HEK293T (cell line): ENCODE data around the gene RABAC1.

Experiments
- CTCF ChIA-PET: fragments of 350-600 bp; formaldehyde crosslinking; extraction: SDS; loops from one replicate; lab custom pipeline; 2021; ENCODE audit warnings: antibody characterized with exemption, inconsistent platforms; lab: Yijun Ruan, JAX
- POLR2A ChIA-PET: fragments of 350-600 bp; formaldehyde crosslinking; extraction: SDS; loops from one replicate; lab custom pipeline; 2020; ENCODE audit warnings: antibody characterized with exemption, inconsistent platforms; lab: Yijun Ruan, JAX
- DNase-seq: peaks from one replicate; pipeline ENCODE4 v3.0.0; 2012; ENCODE audit warnings: mixed read lengths; ENCODE audit errors: extremely low spot score
- ARNT ChIP-seq: fragments of 450-650 bp; IDR thresholded peaks from 2 replicates; pipeline ENCODE4 v1.6.1; 2017; ENCODE audit warnings: mild to moderate bottlenecking
- BHLHE40 ChIP-seq: fragments of 450-650 bp; IDR thresholded peaks from 2 replicates; pipeline ENCODE4 v1.6.1; 2016; ENCODE audit warnings: mild to moderate bottlenecking, moderate library complexity, borderline replicate concordance
- CTBP1 ChIP-seq: fragments of 450-650 bp; IDR thresholded peaks from 2 replicates; pipeline ENCODE4 v1.6.1; 2016; ENCODE audit warnings: borderline replicate concordance
- ELF4 ChIP-seq: fragments of 450-650 bp; IDR thresholded peaks from 2 replicates; pipeline ENCODE4 v1.6.1; 2017; ENCODE audit warnings: antibody characterized with exemption
- FOXA1 ChIP-seq: fragments of 450-650 bp; IDR thresholded peaks from 2 replicates; pipeline ENCODE4 v1.6.1; 2016; ENCODE audit warnings: mild to moderate bottlenecking
- FOXK2 ChIP-seq: fragments of 450-650 bp; IDR thresholded peaks from 2 replicates; pipeline ENCODE4 v1.6.1; 2016; ENCODE audit warnings: mild to moderate bottlenecking
- FOXM1 ChIP-seq: fragments of 450-650 bp; IDR thresholded peaks from 2 replicates; pipeline ENCODE4 v1.6.1; 2017; ENCODE audit warnings: mild to moderate bottlenecking, borderline replicate concordance
- HDGF ChIP-seq: fragments of 450-650 bp; IDR thresholded peaks from 2 replicates; pipeline ENCODE4 v1.6.1; 2017; ENCODE audit warnings: antibody characterized with exemption, borderline replicate concordance
- L3MBTL2 ChIP-seq: fragments of 450-650 bp; conservative IDR thresholded peaks from 2 replicates; pipeline ENCODE4 v1.6.1; 2016; ENCODE audit warnings: mild to moderate bottlenecking
- LEF1 ChIP-seq: fragments of 450-650 bp; IDR thresholded peaks from 2 replicates; pipeline ENCODE4 v1.6.1; 2017; ENCODE audit warnings: mild to moderate bottlenecking, borderline replicate concordance
- NFRKB ChIP-seq: fragments of 450-650 bp; IDR thresholded peaks from 2 replicates; pipeline ENCODE4 v1.6.1; 2016; ENCODE audit warnings: mild to moderate bottlenecking, moderate library complexity
- PKNOX1 ChIP-seq: fragments of 450-650 bp; IDR thresholded peaks from 2 replicates; pipeline ENCODE4 v1.6.1; 2016
- SP1 ChIP-seq: fragments of 450-650 bp; IDR thresholded peaks from 2 replicates; pipeline ENCODE4 v1.6.1; 2017
- SUZ12 ChIP-seq: fragments of 450-650 bp; IDR thresholded peaks from 2 replicates; pipeline ENCODE4 v1.6.1; 2016; ENCODE audit warnings: mild to moderate bottlenecking
- TARDBP ChIP-seq: fragments of 450-650 bp; IDR thresholded peaks from 2 replicates; pipeline ENCODE4 v1.6.1; 2016
- ZNF384 ChIP-seq: fragments of 450-650 bp; IDR thresholded peaks from 2 replicates; pipeline ENCODE4 v1.6.1; 2016

Gene RABAC1

GRCh38 chr19:41958367-41959055 lies 610 bp downstream of the RABAC1 start:
- DNase-seq: peak; percentile 77
- ChIA-PET POLR2A (interaction anchor here (0.6 to 2.4 kb wide), 15 partner anchors 12 to 117 kb away, joined by 3 to 15 read pairs (median 4); partner anchors contain the start of genes ERFL, RPS19 and ZNF574), CTCF (interaction anchor here (1.0 to 2.2 kb wide), 2 partner anchors 76 to 85 kb away, joined by 3 to 9 read pairs; no protein-coding TSS in a partner anchor)
- TF ChIP-seq PKNOX1: no peak
- no peak for TF ChIP-seq FOXA1
- no peak for TF ChIP-seq ARNT
- TF ChIP-seq FOXM1: no peak
- TF ChIP-seq SP1: no peak
- TF ChIP-seq HDGF: no peak; the same call in 1 of the 2 replicates
- no peak for TF ChIP-seq LEF1
- TF ChIP-seq SUZ12: no peak
- no peak for TF ChIP-seq CTBP1
- TF ChIP-seq BHLHE40: no peak
- no peak for TF ChIP-seq FOXK2
- no peak; the same call in 1 of the 2 replicates for TF ChIP-seq L3MBTL2
- TF ChIP-seq ELF4: no peak
- no peak for TF ChIP-seq TARDBP
- TF ChIP-seq NFRKB: no peak

- ChIA-PET POLR2A (interaction anchor here (0.6 to 2.4 kb wide), 10 partner anchors 13 to 118 kb away, joined by 3 to 15 read pairs (median 4); partner anchors contain the start of genes ERFL, RPS19 and ZNF574), CTCF (interaction anchor here (2.2 kb wide), 1 partner anchor 84 kb away, joined by 9 read pairs; no protein-coding TSS in a partner anchor)
- DNase-seq: peak; percentile 80
- TF ChIP-seq BHLHE40: no peak
- TF ChIP-seq CTBP1: no peak
- TF ChIP-seq LEF1: no peak
Measured at GRCh38 chr19:41957838-41958366, 1.2 kb downstream of the RABAC1 start.

GRCh38 chr19:41957161-41957837 lies 1.8 kb downstream of the RABAC1 start:
- TF ChIP-seq FOXM1: no peak
- no peak for TF ChIP-seq BHLHE40
- TF ChIP-seq ZNF384: no peak
- no peak for TF ChIP-seq L3MBTL2
- no peak for TF ChIP-seq CTBP1
- no peak for TF ChIP-seq LEF1
- TF ChIP-seq SP1: no peak
- TF ChIP-seq PKNOX1: no peak
- no peak for TF ChIP-seq HDGF
- no peak for TF ChIP-seq TARDBP
- no peak for TF ChIP-seq FOXA1
- no peak for TF ChIP-seq NFRKB
- DNase-seq: no peak
- ChIA-PET CTCF (interaction anchor here (2.2 kb wide), 1 partner anchor 84 kb away, joined by 9 read pairs; no protein-coding TSS in a partner anchor), POLR2A (interaction anchor here (0.6 to 2.4 kb wide), 6 partner anchors 12 to 119 kb away, joined by 3 to 15 read pairs (median 4); partner anchors contain the start of genes RPS19 and ZNF574)

GRCh38 chr19:41956621-41957020 lies 2.5 kb downstream of the RABAC1 start:
- DNase-seq: no peak
- POLR2A ChIA-PET: interaction anchor here (0.6 kb wide), 1 partner anchor 90 kb away, joined by 3 read pairs; no protein-coding TSS in a partner anchor
- no peak for TF ChIP-seq SP1
- TF ChIP-seq BHLHE40: no peak
- TF ChIP-seq FOXA1: no peak
- TF ChIP-seq ELF4: no peak
- TF ChIP-seq FOXM1: no peak
- no peak for TF ChIP-seq PKNOX1
- TF ChIP-seq ARNT: no peak
- no peak for TF ChIP-seq CTBP1
- no peak for TF ChIP-seq TARDBP
- no peak for TF ChIP-seq ZNF384
- TF ChIP-seq L3MBTL2: no peak
- TF ChIP-seq LEF1: no peak
- CTCF ChIA-PET: interaction anchor here (0.7 to 2.2 kb wide), 2 partner anchors 83 to 165 kb away, joined by 3 to 9 read pairs; no protein-coding TSS in a partner anchor

GRCh38 chr19:41955521-41955920 lies 3.6 kb downstream of the RABAC1 start:
- TF ChIP-seq LEF1: no peak
- ChIA-PET CTCF (no interaction called here), POLR2A (no interaction called here)
- DNase-seq: no peak

GRCh38 chr19:41951686-41952172 lies 7.4 kb downstream of the RABAC1 start:
- peak; percentile 84 for DNase-seq
- ChIA-PET CTCF (interaction anchor here (0.6 kb wide), 1 partner anchor 638 kb away, joined by 3 read pairs; no protein-coding TSS in a partner anchor), POLR2A (no interaction called here)
- TF ChIP-seq FOXA1 (no peak), L3MBTL2 (peak; percentile 26; the same call in 1 of the 2 replicates)
